Left lung (tissue), 10 donors: ENCODE results near the gene HMHB1. TPM values are rescaled to one million over a fixed set of nuclear protein-coding genes. Genes with fewer than 3 reads are reported as not detected.

Experiments
- ATAC-seq: fragments of 200-7000 bp; cut with Tn5 transposase; one replicate; pipeline ENCODE4 v1.9.1; 2020; ENCODE audit warnings: moderate library complexity
- DNase-seq, 4 donors: peaks; one replicate each; pipeline ENCODE4 v3.0.0-alpha.2; 2013 to 2020
- H3K27ac ChIP-seq, 2 donors: fragments of 200-600 bp; sonication (generic) in 1 of 2; one replicate each; pipeline versions ENCODE4 v1.5.0 to v1.8.0; 2020 to 2021
- H3K27me3 ChIP-seq, 2 donors: fragments of 200-600 bp; sonication (generic) in 1 of 2; one replicate each; pipeline versions ENCODE4 v1.5.0 to v1.8.0; 2020 to 2021
- H3K36me3 ChIP-seq, 2 donors: fragments of 200-600 bp; sonication (generic) in 1 of 2; one replicate each; pipeline versions ENCODE4 v1.5.0 to v1.8.0; 2020 to 2021
- H3K4me1 ChIP-seq, 2 donors: fragments of 200-600 bp; one replicate each; pipeline ENCODE4 v1.8.0; 2021
- H3K4me3 ChIP-seq, 2 donors: fragments of 200-600 bp; sonication (generic) in 1 of 2; one replicate each; pipeline versions ENCODE4 v1.5.0 to v1.8.0; 2020 to 2021; ENCODE audit warnings: mild to moderate bottlenecking in 1 of 2
- H3K9me3 ChIP-seq, 2 donors: fragments of 200-600 bp; sonication (generic) in 1 of 2; one replicate each; pipeline versions ENCODE4 v1.5.0 to v1.8.0; 2020 to 2021
- CTCF ChIP-seq, 2 donors: fragments of 200-600 bp; sonication (generic) in 1 of 2; IDR thresholded peaks; one replicate each; pipeline versions ENCODE4 v1.5.0 to v1.8.0; 2021; ENCODE audit warnings: antibody characterized with exemption in 2 of 2
- intact Hi-C, 2 donors: fragments of 100-400 bp; cut with DNase I; formaldehyde crosslinking; loops; one replicate each; pipeline versions ENCODE4 v1.11.2 to v1.14.2; 2022
- polyA plus RNA-seq, 6 donors: library from polyadenylated mRNA; unstranded; fragments of 120-200 nt; gene quantifications; one replicate each; pipeline ENCODE4 v1.2.1, GENCODE V29; 2013; ENCODE audit not compliant: insufficient read length in 6 of 6
- total RNA-seq, 2 donors: library from RNA; stranded (reverse); fragmentation: NEBNext Ultra II Directional; extraction: Animal tissue kit (Norgen Biotek cat#: 25700); gene quantifications; one replicate each; pipeline ENCODE4 v1.2.1, GENCODE V29; 2021
- donor health status: DM: no; HTN: yes; CAD: no.
- donor health status: DM: no; HTN: no; CAD: no.

HMHB1 gene
- total and polyA plus RNA-seq, 8 donors, result not detected

GRCh38 chr5:143843461-143843860 lies 31.5 kb downstream of the HMHB1 start:
- intact Hi-C loops, result no loop called here
- no peak for TF ChIP-seq CTCF (IDR thresholded peaks at IDR 0.05)

GRCh38 chr5:143850050-143850683 lies 38.2 kb downstream of the HMHB1 start:
- no peak for ATAC-seq
- no peak for TF ChIP-seq CTCF (IDR thresholded peaks at IDR 0.05)
- intact Hi-C loops, result no loop called here
- no peak overlapping the region for H3K27ac ChIP-seq
- H3K36me3 ChIP-seq, result no peaks in the 10 kb centered on the region
- no peaks in the 10 kb centered on the region for H3K4me1 ChIP-seq
- no peaks in the 10 kb centered on the region for H3K27me3 ChIP-seq
- DNase-seq, result no peak
- H3K4me3 ChIP-seq, result no peak overlapping the region
- no peaks in the 10 kb centered on the region for H3K9me3 ChIP-seq

More at GRCh38 chr5:143843461-143843860, 31.5 kb downstream of the HMHB1 start:
- H3K36me3 ChIP-seq, result no peaks in the 10 kb centered on the region
- H3K4me3 ChIP-seq, result no peak overlapping the region
- no peaks in the 10 kb centered on the region for H3K4me1 ChIP-seq
- ATAC-seq (no peak), DNase-seq (no peak)
- no peaks in the 10 kb centered on the region for H3K9me3 ChIP-seq
- no peak overlapping the region for H3K27ac ChIP-seq
- H3K27me3 ChIP-seq, result peaks cover 0 to 8% of the 10 kb centered on the region in 2 donors

GRCh38 chr5:143851383-143851782 lies 39.4 kb downstream of the HMHB1 start:
- Histone ChIP-seq H3K4me3 (no peak overlapping the region), H3K4me1 (no peaks in the 10 kb centered on the region), H3K36me3 (no peaks in the 10 kb centered on the region), H3K27ac (no peak overlapping the region), H3K9me3 (no peaks in the 10 kb centered on the region), H3K27me3 (no peaks in the 10 kb centered on the region)
- no peak for DNase-seq
- no peak for TF ChIP-seq CTCF (IDR thresholded peaks at IDR 0.05)
- intact Hi-C loops, result no loop called here
- no peak for ATAC-seq

GRCh38 chr5:143860211-143860610 lies 48.2 kb downstream of the HMHB1 start:
- intact Hi-C loops, result no loop called here
- Histone ChIP-seq H3K4me1 (no peaks in the 10 kb centered on the region), H3K27me3 (no peaks in the 10 kb centered on the region), H3K27ac (no peak overlapping the region), H3K4me3 (no peak overlapping the region), H3K9me3 (peaks cover 0 to 2% of the 10 kb centered on the region in 2 donors), H3K36me3 (no peaks in the 10 kb centered on the region)
- ATAC-seq, result no peak
- no peak for TF ChIP-seq CTCF (IDR thresholded peaks at IDR 0.05)
- DNase-seq, result no peak

- Histone ChIP-seq H3K4me3 (no peak overlapping the region), H3K27ac (no peak overlapping the region), H3K27me3 (no peaks in the 10 kb centered on the region), H3K36me3 (no peaks in the 10 kb centered on the region), H3K4me1 (no peaks in the 10 kb centered on the region), H3K9me3 (no peaks in the 10 kb centered on the region)
- ATAC-seq, result no peak
- TF ChIP-seq CTCF (IDR thresholded peaks at IDR 0.05), result no peak
- DNase-seq, result no peak
- intact Hi-C loops, result no loop called here
Measured at GRCh38 chr5:143862271-143862670, 50.3 kb downstream of the HMHB1 start.
